ENCODE data around the gene VSNL1.

Gene VSNL1

GRCh38 chr2:17579605-17580318 lies 39.3 kb downstream of the VSNL1 start:
- Histone ChIP-seq H3K27ac (ENCODE audit: extremely low read depth, low read depth, low read length) (no peak overlapping the region), H3K4me1 (ENCODE audit: control insufficient read depth, insufficient read depth, low read length) (no peaks in the 10 kb centered on the region), H3K4me3 (ENCODE audit: low read depth, low read length) (no peak overlapping the region), H3K36me3 (ENCODE audit: control insufficient read depth in 2 of 2, insufficient read depth in 1 of 2, low read length in 2 of 2) (no peaks in the 10 kb centered on the region), H3K9me3 (ENCODE audit: control insufficient read depth, insufficient read depth, low read depth, low read length) (no peaks in the 10 kb centered on the region)
- ChIA-PET POLR2A (no interaction called here), CTCF (interaction anchor here (0.6 kb wide), 1 partner anchor 109 kb away, joined by 3 read pairs; no protein-coding TSS in a partner anchor)
- TF ChIP-seq ZNF114 (tag by site-specific recombination; IDR thresholded peaks at IDR 0.05) = no peak
- TF ChIP-seq ZNF394 (tag by site-specific recombination; IDR thresholded peaks at IDR 0.05; ENCODE audit: borderline replicate concordance) = no peak
- TF ChIP-seq HOXA7 (CRISPR knock-in tag; IDR thresholded peaks at IDR 0.05; ENCODE audit: borderline replicate concordance) = no peak
- no peak for TF ChIP-seq ZNF530 (tag by site-specific recombination; IDR thresholded peaks at IDR 0.05; ENCODE audit: low read depth)
- no peak for TF ChIP-seq OVOL3 (tag by site-specific recombination; IDR thresholded peaks at IDR 0.05)
- TF ChIP-seq, protein P1, sequence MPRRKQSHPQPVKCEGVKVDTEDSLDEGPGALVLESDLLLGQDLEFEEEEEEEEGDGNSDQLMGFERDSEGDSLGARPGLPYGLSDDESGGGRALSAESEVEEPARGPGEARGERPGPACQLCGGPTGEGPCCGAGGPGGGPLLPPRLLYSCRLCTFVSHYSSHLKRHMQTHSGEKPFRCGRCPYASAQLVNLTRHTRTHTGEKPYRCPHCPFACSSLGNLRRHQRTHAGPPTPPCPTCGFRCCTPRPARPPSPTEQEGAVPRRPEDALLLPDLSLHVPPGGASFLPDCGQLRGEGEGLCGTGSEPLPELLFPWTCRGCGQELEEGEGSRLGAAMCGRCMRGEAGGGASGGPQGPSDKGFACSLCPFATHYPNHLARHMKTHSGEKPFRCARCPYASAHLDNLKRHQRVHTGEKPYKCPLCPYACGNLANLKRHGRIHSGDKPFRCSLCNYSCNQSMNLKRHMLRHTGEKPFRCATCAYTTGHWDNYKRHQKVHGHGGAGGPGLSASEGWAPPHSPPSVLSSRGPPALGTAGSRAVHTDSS (tag by site-specific recombination; IDR thresholded peaks at IDR 0.05) = no peak
- TF ChIP-seq, protein P2, sequence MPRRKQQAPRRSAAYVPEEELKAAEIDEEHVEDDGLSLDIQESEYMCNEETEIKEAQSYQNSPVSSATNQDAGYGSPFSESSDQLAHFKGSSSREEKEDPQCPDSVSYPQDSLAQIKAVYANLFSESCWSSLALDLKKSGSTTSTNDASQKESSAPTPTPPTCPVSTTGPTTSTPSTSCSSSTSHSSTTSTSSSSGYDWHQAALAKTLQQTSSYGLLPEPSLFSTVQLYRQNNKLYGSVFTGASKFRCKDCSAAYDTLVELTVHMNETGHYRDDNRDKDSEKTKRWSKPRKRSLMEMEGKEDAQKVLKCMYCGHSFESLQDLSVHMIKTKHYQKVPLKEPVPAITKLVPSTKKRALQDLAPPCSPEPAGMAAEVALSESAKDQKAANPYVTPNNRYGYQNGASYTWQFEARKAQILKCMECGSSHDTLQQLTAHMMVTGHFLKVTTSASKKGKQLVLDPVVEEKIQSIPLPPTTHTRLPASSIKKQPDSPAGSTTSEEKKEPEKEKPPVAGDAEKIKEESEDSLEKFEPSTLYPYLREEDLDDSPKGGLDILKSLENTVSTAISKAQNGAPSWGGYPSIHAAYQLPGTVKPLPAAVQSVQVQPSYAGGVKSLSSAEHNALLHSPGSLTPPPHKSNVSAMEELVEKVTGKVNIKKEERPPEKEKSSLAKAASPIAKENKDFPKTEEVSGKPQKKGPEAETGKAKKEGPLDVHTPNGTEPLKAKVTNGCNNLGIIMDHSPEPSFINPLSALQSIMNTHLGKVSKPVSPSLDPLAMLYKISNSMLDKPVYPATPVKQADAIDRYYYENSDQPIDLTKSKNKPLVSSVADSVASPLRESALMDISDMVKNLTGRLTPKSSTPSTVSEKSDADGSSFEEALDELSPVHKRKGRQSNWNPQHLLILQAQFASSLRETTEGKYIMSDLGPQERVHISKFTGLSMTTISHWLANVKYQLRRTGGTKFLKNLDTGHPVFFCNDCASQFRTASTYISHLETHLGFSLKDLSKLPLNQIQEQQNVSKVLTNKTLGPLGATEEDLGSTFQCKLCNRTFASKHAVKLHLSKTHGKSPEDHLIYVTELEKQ (tag by site-specific recombination; IDR thresholded peaks at IDR 0.05; ENCODE audit: borderline replicate concordance) = no peak
- TF ChIP-seq ZBTB6 (tag by site-specific recombination; IDR thresholded peaks at IDR 0.05) = no peak
- no peak for TF ChIP-seq ZNF76 (tag by site-specific recombination; IDR thresholded peaks at IDR 0.05; ENCODE audit: borderline replicate concordance, low read depth)
- TF ChIP-seq, protein P3, sequence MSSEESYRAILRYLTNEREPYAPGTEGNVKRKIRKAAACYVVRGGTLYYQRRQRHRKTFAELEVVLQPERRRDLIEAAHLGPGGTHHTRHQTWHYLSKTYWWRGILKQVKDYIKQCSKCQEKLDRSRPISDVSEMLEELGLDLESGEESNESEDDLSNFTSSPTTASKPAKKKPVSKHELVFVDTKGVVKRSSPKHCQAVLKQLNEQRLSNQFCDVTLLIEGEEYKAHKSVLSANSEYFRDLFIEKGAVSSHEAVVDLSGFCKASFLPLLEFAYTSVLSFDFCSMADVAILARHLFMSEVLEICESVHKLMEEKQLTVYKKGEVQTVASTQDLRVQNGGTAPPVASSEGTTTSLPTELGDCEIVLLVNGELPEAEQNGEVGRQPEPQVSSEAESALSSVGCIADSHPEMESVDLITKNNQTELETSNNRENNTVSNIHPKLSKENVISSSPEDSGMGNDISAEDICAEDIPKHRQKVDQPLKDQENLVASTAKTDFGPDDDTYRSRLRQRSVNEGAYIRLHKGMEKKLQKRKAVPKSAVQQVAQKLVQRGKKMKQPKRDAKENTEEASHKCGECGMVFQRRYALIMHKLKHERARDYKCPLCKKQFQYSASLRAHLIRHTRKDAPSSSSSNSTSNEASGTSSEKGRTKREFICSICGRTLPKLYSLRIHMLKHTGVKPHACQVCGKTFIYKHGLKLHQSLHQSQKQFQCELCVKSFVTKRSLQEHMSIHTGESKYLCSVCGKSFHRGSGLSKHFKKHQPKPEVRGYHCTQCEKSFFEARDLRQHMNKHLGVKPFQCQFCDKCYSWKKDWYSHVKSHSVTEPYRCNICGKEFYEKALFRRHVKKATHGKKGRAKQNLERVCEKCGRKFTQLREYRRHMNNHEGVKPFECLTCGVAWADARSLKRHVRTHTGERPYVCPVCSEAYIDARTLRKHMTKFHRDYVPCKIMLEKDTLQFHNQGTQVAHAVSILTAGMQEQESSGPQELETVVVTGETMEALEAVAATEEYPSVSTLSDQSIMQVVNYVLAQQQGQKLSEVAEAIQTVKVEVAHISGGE (tag by site-specific recombination; conservative IDR thresholded peaks at IDR 0.05; ENCODE audit: low read depth) = no peak
- TF ChIP-seq ZBTB10 (tag by site-specific recombination; IDR thresholded peaks at IDR 0.05) = no peak
- TF ChIP-seq ZNF202 (tag by site-specific recombination; IDR thresholded peaks at IDR 0.05; ENCODE audit: borderline replicate concordance) = no peak
- no peak for TF ChIP-seq ZNF335 (tag by site-specific recombination; conservative IDR thresholded peaks at IDR 0.05)
- TF ChIP-seq ZBTB8A (tag by site-specific recombination; IDR thresholded peaks at IDR 0.05) = no peak
- no peak for TF ChIP-seq ZNF341 (tag by site-specific recombination; IDR thresholded peaks at IDR 0.05; ENCODE audit: low read depth)
- no peak for TF ChIP-seq HIC1 (tag by site-specific recombination; IDR thresholded peaks at IDR 0.05)
- TF ChIP-seq BCL11B (tag by site-specific recombination; IDR thresholded peaks at IDR 0.05; ENCODE audit: low read depth) = no peak
- no peak for TF ChIP-seq CTCF (tag by site-specific recombination; IDR thresholded peaks at IDR 0.05)

Measured in HEK293 (cell line).